BLaER1 (cell line): Measurements from ENCODE around the gene ARHGAP4.

Experiments
- H3K27ac ChIP-seq: shearing (Covaris generic); formaldehyde crosslinking; 2 replicates; pipeline ENCODE4 v1.8.1; 2022
- H3K27me3 ChIP-seq: shearing (Covaris generic); formaldehyde crosslinking; 2 replicates; pipeline ENCODE4 v1.8.1; 2022
- H3K36me3 ChIP-seq: shearing (Covaris generic); formaldehyde crosslinking; 2 replicates; pipeline ENCODE4 v1.8.1; 2022
- H3K4me1 ChIP-seq: shearing (Covaris generic); formaldehyde crosslinking; 2 replicates; pipeline ENCODE4 v1.8.1; 2022
- H3K4me2 ChIP-seq: shearing (Covaris generic); formaldehyde crosslinking; 2 replicates; pipeline ENCODE4 v1.8.1; 2022
- H3K4me3 ChIP-seq: shearing (Covaris generic); formaldehyde crosslinking; 2 replicates; pipeline ENCODE4 v1.8.1; 2022
- H3K9ac ChIP-seq: shearing (Covaris generic); formaldehyde crosslinking; 2 replicates; pipeline ENCODE4 v1.8.1; 2022
- H3K9me3 ChIP-seq: shearing (Covaris generic); formaldehyde crosslinking; 2 replicates; pipeline ENCODE4 v1.8.1; 2022
- H4K20me1 ChIP-seq: shearing (Covaris generic); formaldehyde crosslinking; 2 replicates; pipeline ENCODE4 v1.8.1; 2022
- Cebpa-rat ChIP-seq: shearing (Covaris generic); IDR thresholded peaks from 2 replicates; pipeline ENCODE4 v1.8.1; 2022

The ARHGAP4 gene

DNA sequence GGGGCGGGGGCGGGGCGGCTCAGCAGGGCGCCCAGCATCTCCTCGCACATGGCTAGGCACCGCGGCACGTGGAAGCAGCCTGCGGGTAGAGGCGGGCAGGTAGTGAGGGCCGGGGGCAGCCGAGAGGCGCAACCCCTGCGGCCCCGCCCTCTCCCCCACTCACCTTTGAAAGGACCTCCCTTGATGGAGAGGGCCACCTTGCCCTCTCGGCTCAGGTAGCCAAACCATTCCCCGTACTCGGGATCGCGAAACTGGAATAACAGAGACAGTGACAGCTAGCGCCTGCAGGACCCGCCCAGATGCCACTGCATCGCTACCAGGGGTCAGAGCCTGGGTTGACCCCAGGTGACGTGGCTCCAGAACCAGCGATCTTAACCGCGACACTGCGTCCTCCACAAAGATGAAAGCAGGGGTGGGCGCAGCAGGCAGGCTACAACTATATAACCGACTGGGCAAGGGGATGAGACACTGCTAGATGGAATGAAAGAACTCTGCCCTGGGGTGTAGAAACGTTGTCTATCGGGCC lies 9.3 kb upstream of the ARHGAP4 start:
- Histone ChIP-seq H3K36me3 (peaks cover 29% of the 10 kb centered on the region), H3K9ac (peak overlapping the region; percentile 70), H3K4me2 (peak overlapping the region; percentile 83), H3K9me3 (no peaks in the 10 kb centered on the region), H4K20me1 (peaks cover 89% of the 10 kb centered on the region), H3K4me3 (peak overlapping the region; percentile 77), H3K27me3 (peaks cover 87% of the 10 kb centered on the region), H3K27ac (peak overlapping the region; percentile 71), H3K4me1 (peaks cover 47% of the 10 kb centered on the region)
- no peak for TF ChIP-seq Cebpa-rat

DNA sequence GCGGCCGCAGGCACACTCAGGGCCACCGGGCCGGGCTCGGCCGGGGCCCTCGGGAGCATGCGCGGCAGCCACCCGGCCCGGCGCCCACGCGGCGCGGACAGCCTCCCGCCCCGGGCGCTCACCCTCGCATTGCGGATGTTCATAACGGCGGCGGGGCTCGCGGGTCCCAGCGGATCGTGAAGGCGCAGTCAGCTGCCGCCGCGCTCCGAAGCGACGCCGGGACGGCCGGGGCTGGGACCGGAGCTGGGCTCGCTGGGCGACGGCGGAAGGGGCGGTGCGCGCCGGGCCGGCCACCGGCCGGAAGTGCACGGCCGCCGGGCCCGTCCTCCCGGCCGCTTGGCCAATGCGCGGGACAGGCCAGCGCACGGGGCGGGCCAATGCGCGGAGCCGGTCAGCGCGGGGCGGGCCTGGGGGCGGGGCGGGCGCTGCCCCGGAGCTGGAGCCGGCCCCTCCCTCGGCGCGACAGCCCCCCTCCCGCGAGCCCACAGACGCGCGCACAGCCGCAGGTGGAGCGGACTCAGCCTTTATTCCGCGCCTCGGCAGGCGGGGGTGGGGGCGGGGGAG lies 8.8 kb upstream of the ARHGAP4 start, which contains the start of gene NAA10:
Gene NAA10 (minus strand): TSS at position 276 of the 564 bp plus-strand sequence. CDS start 133 bp downstream, at position 143.
- peak within 1 kb of the TSS; percentile 90 for H3K27ac ChIP-seq

DNA sequence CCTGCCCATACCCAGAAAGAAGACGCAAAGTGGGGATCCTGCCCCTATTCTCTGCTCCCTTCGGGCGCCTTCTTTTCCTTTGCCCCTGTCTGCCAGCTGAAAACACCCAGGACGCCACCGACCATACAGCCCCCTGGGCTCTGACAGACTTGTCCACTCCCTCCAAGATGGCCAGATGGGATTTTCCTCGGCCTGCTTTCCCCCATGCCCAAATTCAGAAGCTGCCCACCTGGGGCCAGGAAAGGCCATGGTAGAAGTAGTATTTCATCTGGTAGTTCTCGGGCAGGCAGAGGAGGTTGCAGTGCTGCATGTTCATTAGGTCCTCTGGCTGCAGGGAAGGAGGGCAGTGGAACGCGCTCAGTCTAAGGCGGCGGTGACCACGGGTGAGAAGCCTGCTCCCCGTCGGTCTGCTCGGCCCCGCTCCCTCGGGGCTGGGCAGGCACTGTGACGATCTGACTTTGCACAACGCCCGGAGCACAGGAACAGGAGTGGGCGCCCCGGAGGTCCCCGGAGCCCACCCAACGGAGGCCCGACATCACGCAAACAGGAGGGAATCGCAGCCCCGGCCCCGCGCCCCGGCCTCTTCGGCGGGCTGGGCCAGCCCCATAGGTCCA lies 8.2 kb upstream of the ARHGAP4 start:
- peak overlapping the region; percentile 81 for H3K4me2 ChIP-seq
- peaks cover 89% of the 10 kb centered on the region for H4K20me1 ChIP-seq
- peak overlapping the region; percentile 91 for H3K9ac ChIP-seq
- peak overlapping the region; percentile 77 for H3K4me3 ChIP-seq
- peaks cover 47% of the 10 kb centered on the region for H3K4me1 ChIP-seq
- peaks cover 40% of the 10 kb centered on the region for H3K36me3 ChIP-seq
- peaks cover 80% of the 10 kb centered on the region for H3K27me3 ChIP-seq
- no peaks in the 10 kb centered on the region for H3K9me3 ChIP-seq
- H3K27ac ChIP-seq = peak overlapping the region; percentile 90
- TF ChIP-seq Cebpa-rat = no peak

More for the DNA sequence above, 8.8 kb upstream of the ARHGAP4 start, which contains the start of gene NAA10:
- TF ChIP-seq Cebpa-rat = no peak
- Histone ChIP-seq H4K20me1 (peaks cover 89% of the 10 kb centered on the region), H3K9ac (peak within 1 kb of the TSS; percentile 91), H3K4me1 (peaks cover 47% of the 10 kb centered on the region), H3K36me3 (peaks cover 34% of the 10 kb centered on the region), H3K9me3 (no peaks in the 10 kb centered on the region), H3K4me3 (peak within 1 kb of the TSS; percentile 77), H3K4me2 (peak within 1 kb of the TSS; percentile 83), H3K27me3 (peaks cover 86% of the 10 kb centered on the region)

DNA sequence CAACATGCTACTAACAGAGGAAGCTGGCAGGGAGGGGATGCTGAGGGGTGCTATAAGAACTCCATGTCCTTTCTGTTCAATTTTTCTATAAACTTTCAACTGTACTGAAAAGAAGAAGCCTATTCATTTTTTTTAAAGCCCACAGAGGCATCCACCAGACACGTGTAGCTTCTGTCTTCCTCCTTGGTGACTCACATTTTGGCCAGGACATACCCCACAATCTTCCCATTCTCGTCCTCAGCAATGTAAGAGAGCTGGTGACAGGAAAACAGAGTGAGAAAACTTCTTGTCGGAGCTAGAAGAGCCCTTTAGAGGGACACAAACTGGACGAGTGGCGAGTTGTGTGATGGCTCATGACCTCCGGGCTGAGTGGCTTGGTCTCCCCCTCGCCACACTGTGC lies 7.7 kb upstream of the ARHGAP4 start:
- H3K9me3 ChIP-seq = no peaks in the 10 kb centered on the region

DNA sequence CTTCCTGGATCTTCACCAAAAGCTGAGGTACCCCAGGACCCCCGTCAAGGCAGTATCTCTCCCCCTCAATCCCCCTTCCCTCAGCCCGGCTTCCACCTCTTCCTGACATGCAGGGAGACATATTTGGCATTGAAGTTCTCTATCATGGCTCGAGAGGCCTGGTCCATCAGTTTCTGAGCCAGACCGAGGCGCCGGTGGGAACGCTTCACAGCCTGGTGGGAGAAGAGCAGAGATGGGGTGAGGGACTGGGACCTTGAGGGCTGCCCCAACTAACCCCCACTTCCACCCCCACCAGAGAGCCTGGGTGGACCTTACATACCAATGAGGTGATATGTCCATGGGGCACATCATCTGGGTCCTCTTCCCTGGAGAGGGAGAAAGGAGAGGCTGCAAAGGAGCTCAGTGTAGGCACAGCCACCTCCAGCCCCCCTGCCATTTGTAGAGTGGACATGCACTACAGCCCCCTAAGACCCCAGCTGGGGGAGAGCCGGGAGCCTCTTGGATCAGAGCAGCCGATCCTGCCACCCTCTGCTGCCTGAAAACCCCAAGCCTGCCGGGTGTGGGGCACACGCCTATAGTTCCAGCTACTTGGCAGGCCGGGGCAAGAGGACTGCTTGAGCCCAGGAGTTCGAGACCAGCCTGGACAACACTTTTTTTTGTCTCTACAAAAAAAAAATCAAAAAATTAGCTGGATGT lies 6.3 kb upstream of the ARHGAP4 start:
- H3K27ac ChIP-seq = no peak overlapping the region
- peaks cover 87% of the 10 kb centered on the region for H4K20me1 ChIP-seq
- no peak overlapping the region for H3K4me2 ChIP-seq
- peaks cover 60% of the 10 kb centered on the region for H3K4me1 ChIP-seq
- no peak for TF ChIP-seq Cebpa-rat
- peaks cover 64% of the 10 kb centered on the region for H3K27me3 ChIP-seq
- H3K9ac ChIP-seq = no peak overlapping the region
- no peaks in the 10 kb centered on the region for H3K9me3 ChIP-seq
- H3K4me3 ChIP-seq = no peak overlapping the region
- H3K36me3 ChIP-seq = peaks cover 41% of the 10 kb centered on the region

More for the DNA sequence above, 7.7 kb upstream of the ARHGAP4 start:
- TF ChIP-seq Cebpa-rat = no peak
- peaks cover 41% of the 10 kb centered on the region for H3K36me3 ChIP-seq
- H3K27ac ChIP-seq = peak overlapping the region; percentile 90
- peaks cover 89% of the 10 kb centered on the region for H4K20me1 ChIP-seq
- H3K4me1 ChIP-seq = peaks cover 51% of the 10 kb centered on the region
- peak overlapping the region; percentile 91 for H3K9ac ChIP-seq
- H3K27me3 ChIP-seq = peaks cover 77% of the 10 kb centered on the region
- peak overlapping the region; percentile 81 for H3K4me2 ChIP-seq
- peak overlapping the region; percentile 77 for H3K4me3 ChIP-seq

DNA sequence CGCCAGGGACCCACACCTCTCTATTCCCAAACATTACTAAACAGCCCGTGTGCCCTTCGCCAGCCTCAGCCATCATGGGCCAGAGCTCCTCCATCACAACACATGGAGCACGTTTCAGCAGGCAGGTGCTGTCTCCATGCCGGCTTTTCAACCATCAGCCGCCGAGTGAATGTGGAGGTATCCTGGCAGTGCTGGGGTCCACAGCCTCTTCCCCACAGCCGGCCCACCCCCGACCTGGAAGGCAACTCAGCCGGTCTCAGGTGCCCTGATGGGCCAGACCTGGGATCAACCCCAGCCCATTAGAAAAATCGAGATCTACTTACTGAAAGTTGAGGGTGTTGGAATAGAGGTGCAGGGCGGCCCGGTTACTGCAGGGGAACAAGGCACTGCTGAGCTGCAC lies 5.7 kb upstream of the ARHGAP4 start:
- H4K20me1 ChIP-seq = peaks cover 89% of the 10 kb centered on the region
- TF ChIP-seq Cebpa-rat = no peak
- no peak overlapping the region for H3K4me2 ChIP-seq
- no peak overlapping the region for H3K9ac ChIP-seq
- H3K4me3 ChIP-seq = no peak overlapping the region
- no peaks in the 10 kb centered on the region for H3K9me3 ChIP-seq
- no peak overlapping the region for H3K27ac ChIP-seq
- H3K36me3 ChIP-seq = peaks cover 41% of the 10 kb centered on the region
- peaks cover 65% of the 10 kb centered on the region for H3K4me1 ChIP-seq
- peaks cover 59% of the 10 kb centered on the region for H3K27me3 ChIP-seq

DNA sequence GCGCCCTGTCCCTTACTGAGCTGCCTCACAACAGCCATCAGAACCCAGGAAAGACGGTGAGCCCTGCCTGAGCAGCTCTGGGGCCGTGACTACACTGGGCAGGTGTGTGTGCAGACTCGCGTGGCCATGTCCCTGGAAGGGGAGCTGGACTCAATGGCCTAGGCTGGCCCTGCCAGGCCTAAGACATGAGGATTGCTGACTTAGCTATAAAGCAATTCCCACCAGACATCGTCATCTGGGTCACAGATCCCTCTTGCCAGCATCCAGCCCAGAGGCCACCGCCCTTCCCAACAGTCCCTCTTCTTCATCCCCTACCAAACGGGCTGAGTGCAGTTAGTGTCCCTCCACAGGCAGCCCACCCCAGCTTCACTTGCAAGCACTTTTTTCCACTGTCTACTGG lies 5.1 kb upstream of the ARHGAP4 start:
- no peak overlapping the region for H3K4me3 ChIP-seq
- H3K4me2 ChIP-seq = no peak overlapping the region
- H3K9ac ChIP-seq = no peak overlapping the region
- no peaks in the 10 kb centered on the region for H3K9me3 ChIP-seq
- H3K4me1 ChIP-seq = peaks cover 68% of the 10 kb centered on the region
- no peak for TF ChIP-seq Cebpa-rat
- H3K27me3 ChIP-seq = peaks cover 55% of the 10 kb centered on the region
- H4K20me1 ChIP-seq = peaks cover 91% of the 10 kb centered on the region
- peaks cover 41% of the 10 kb centered on the region for H3K36me3 ChIP-seq
- peak overlapping the region; percentile 72; the same call in 1 of the 2 replicates for H3K27ac ChIP-seq

DNA sequence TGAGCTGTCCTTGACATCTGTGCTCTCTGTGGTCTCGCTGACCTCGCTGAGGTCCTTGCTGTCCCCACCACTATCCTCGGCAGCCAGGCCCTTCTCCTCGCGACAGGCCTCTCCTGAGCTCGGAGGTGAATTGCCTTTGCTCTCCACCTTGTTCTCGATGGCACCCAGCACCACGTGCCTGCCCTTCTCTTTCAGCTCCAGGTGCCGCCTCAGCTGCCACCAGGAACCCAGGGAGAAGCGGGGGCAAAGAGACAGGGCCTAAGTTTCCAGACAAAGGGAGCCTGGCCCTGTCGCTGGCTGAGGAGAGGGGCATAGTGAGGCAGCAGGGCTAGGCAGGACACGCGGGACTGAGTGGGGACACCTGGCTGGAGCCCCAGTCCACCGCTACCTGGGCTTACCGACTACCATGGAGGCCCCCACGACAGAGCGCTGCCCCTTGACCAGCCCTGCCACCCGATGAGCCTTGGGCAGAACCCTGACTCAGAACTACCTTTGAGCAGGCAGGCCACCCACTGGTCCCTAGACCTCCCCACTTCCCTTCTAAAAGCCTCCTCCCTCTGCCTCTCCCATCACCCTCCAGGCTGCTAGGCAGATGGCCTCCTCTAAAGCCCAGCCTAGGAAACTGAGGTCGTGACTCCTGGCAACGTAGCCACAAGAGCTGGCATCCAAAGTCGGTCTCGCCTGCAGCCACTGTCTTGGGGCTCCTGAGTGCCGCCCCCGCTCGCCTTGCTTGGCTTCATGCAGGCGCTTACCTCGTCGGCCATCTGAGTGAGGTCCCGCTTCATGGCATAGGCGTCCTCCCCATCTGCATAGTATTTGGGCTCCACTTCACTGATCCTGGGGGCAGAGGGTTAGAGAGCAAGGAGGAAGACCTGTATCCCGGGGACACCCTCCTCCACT lies 4.2 kb upstream of the ARHGAP4 start:
- no peaks in the 10 kb centered on the region for H3K9me3 ChIP-seq
- peaks cover 68% of the 10 kb centered on the region for H3K4me1 ChIP-seq
- peaks cover 93% of the 10 kb centered on the region for H4K20me1 ChIP-seq
- H3K27me3 ChIP-seq = peaks cover 54% of the 10 kb centered on the region
- H3K9ac ChIP-seq = peak overlapping the region; percentile 65; the same call in 1 of the 2 replicates
- peak overlapping the region; percentile 72 for H3K27ac ChIP-seq
- H3K4me2 ChIP-seq = peak overlapping the region; percentile 99
- no peak overlapping the region for H3K4me3 ChIP-seq
- peaks cover 41% of the 10 kb centered on the region for H3K36me3 ChIP-seq
- TF ChIP-seq Cebpa-rat = no peak

DNA sequence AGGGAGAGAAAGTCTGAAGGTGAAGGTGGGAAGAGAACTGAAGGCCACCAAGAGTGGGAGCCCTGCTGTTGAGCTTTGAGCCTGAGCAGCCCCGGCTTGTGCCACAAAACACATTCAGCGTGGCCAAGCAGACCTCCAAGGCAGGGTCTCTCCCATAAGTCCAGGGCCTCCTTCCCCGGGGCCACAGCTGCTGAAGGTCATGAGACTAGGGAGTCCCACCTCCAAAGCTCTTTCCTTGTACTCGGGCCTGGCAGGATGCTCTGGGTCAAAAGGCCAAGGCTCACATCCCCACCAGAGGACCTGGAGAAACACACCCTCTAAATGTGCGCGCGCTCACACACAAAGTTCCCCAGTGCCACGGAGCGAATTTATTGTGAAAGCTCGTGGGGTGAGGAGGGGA lies 3.5 kb upstream of the ARHGAP4 start:
- Histone ChIP-seq H3K4me2 (peak overlapping the region; percentile 99), H3K9me3 (no peaks in the 10 kb centered on the region), H3K36me3 (peaks cover 41% of the 10 kb centered on the region), H4K20me1 (peaks cover 98% of the 10 kb centered on the region), H3K4me1 (peaks cover 75% of the 10 kb centered on the region), H3K9ac (peak overlapping the region; percentile 65; the same call in 1 of the 2 replicates), H3K27me3 (peaks cover 61% of the 10 kb centered on the region), H3K27ac (peak overlapping the region; percentile 72), H3K4me3 (peak overlapping the region; percentile 70; the same call in 1 of the 2 replicates)
- TF ChIP-seq Cebpa-rat = no peak
